Thymus (tissue), 11 donors: ENCODE results near the gene SPEM1. TPM values are rescaled to one million over a fixed set of nuclear protein-coding genes. Genes with fewer than 3 reads are reported as not detected.

Experiments
- DNase-seq, 9 donors: peaks; one replicate each; pipeline ENCODE4 v3.0.0-alpha.2; 2013; ENCODE audit warnings: low spot score in 9 of 9, low read depth in 6 of 9, missing footprints in 1 of 9
- H3K27ac ChIP-seq, 2 donors: one replicate each; pipeline ENCODE4 v1.5.1; 2013; ENCODE audit warnings: control low read depth in 1 of 2, low read depth in 1 of 2, low read length in 1 of 2, mild to moderate bottlenecking in 1 of 2, moderate library complexity in 1 of 2
- H3K27me3 ChIP-seq, 2 donors: one replicate each; pipeline ENCODE4 v1.5.1; 2013; ENCODE audit warnings: low read length in 1 of 2; ENCODE audit not compliant: control insufficient read depth in 2 of 2, insufficient read depth in 1 of 2
- H3K36me3 ChIP-seq, 2 donors: one replicate each; pipeline ENCODE4 v1.5.1; 2013; ENCODE audit warnings: low read length in 1 of 2, mild to moderate bottlenecking in 1 of 2, moderate library complexity in 1 of 2; ENCODE audit not compliant: control insufficient read depth in 2 of 2, insufficient read depth in 2 of 2
- H3K4me1 ChIP-seq, 2 donors: one replicate each; pipeline ENCODE4 v1.5.1; 2013; ENCODE audit warnings: low read length in 2 of 2; ENCODE audit not compliant: control insufficient read depth in 2 of 2, insufficient read depth in 2 of 2
- H3K4me3 ChIP-seq, 2 donors: one replicate each; pipeline ENCODE4 v1.5.1; 2013; ENCODE audit warnings: low read length in 2 of 2, control low read depth in 1 of 2, mild to moderate bottlenecking in 1 of 2
- H3K9me3 ChIP-seq, 2 donors: one replicate each; pipeline ENCODE4 v1.5.1; 2013; ENCODE audit warnings: low read length in 1 of 2, mild to moderate bottlenecking in 1 of 2; ENCODE audit not compliant: control insufficient read depth in 2 of 2, insufficient read depth in 1 of 2
- WGBS: extraction: QIAGEN DNeasy Blood & Tissue Kit; methylation state at CpG from one replicate; pipeline ENCODE4 v1.1.7; 2013; 5-methylcytosine and 5-hydroxymethylcytosine counted together
- polyA plus RNA-seq: library from polyadenylated mRNA; stranded (reverse); fragments of 200-250 nt; gene quantifications from one replicate; pipeline ENCODE4 v1.2.3, GENCODE V29; 2013
- total RNA-seq: library from RNA; stranded (reverse); fragments of 120-200 nt; gene quantifications from one replicate; pipeline ENCODE4 v1.2.4, GENCODE V29; 2013
- donor health status: healthy.

Gene SPEM1
- total and polyA plus RNA-seq, 2 donors, result not detected

DNA sequence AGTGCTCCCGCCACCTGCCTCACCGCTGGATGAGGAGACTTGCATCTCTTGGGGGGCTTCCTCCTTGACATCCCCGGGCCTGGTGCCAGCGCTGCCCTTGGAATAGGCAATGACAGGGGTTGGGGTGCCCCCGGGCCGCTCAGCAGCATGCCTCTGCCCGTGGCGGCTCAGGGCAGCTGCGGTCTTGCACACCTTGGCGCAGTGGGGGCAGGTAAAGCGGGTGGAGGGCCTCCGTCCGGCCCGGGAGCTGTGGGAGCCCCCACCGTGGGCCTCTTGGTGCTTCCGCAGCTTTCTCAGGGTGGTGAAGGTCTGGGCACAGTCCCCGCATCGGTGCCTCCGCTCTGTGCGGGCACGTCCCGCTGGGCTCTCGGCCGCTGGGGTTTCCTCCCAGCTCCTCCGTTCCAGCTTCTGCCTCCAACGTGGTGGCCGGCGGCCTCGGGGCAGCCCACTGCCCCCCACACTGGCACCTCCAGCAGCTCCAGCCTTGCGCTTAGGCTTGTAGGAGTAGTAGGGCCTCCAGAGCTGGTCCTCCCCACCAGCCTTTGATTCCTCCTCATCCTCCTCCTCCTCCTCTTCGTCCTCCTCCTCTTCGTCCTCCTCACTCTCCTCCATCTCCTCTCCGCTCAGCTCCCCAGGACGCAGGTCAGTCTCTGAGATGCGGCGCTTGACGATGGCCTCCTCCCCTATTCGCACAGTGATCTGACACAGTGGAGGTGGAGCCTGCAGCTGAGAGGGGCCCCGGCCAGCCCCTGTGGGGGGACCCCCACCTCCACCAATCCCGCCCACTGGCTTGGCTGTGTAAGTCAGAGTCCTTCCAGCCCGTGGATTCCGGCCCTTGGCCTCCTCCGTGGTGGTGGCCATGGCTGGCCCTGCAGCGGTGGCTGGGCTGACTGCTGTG lies 42.6 kb downstream of the SPEM1 start:
- Histone ChIP-seq H3K27ac (no peak overlapping the region), H3K4me3 (no peak overlapping the region), H3K27me3 (no peaks in the 10 kb centered on the region), H3K9me3 (no peaks in the 10 kb centered on the region), H3K36me3 (peaks cover 44 to 53% of the 10 kb centered on the region in 2 donors), H3K4me1 (peaks cover 0 to 13% of the 10 kb centered on the region in 2 donors)
- WGBS, result 97% methylated on average over 44 of the region's 44 CpGs
- no peak for DNase-seq

DNA sequence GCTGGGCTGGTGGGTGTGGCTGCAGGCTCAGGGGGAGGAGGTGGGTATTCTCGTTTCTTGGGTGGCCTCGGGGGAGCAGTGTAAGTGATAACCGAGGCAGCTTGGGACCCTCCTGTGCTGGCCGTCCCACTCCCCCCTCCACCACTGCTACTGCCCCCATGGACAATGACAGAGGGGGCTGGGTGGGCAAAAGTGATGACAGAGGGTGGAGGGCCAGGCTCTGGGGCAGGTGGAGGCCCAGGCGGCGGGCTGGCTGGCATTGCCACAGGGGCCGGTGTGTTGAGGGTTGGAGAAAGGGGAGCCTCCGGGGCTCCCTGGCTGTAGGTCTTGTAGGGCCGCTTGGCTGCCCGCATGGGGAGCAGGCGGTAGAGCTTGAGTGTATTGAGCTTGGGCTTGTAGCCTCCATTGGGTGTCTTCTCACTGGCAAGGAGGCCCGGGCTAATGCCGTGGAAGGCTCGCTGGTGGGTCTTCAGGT lies 43.3 kb downstream of the SPEM1 start:
- no peak for DNase-seq
- WGBS, result 97% methylated on average over 14 of the region's 14 CpGs
- H3K27ac ChIP-seq, result peak overlapping the region in 1 of 2 donors; percentile 62
- H3K36me3 ChIP-seq, result peaks cover 44 to 56% of the 10 kb centered on the region in 2 donors
- H3K27me3 ChIP-seq, result no peaks in the 10 kb centered on the region
- H3K9me3 ChIP-seq, result no peaks in the 10 kb centered on the region
- H3K4me3 ChIP-seq, result no peak overlapping the region
- peaks cover 0 to 15% of the 10 kb centered on the region in 2 donors for H3K4me1 ChIP-seq

DNA sequence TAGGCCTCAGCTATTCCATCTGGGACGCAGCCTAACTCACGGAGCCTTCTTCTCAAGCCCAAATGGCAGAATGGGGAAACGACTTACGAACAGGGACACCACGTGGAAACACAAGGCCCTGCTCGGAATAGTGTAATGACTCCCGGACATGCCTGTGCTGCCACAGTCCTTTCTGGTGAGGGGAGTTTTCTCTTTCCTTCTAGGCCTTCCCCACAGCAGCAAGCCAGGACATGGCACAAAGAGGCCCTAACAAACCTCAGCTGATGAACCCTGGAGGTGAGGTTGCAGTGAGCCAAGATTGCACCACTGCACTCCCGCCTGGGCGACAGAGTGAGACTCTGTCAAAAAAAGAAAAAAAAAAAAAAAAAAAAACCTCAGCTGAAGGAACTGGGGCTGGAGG lies 44.0 kb downstream of the SPEM1 start:
- WGBS, result 98% methylated on average over 9 of the region's 9 CpGs
- Histone ChIP-seq H3K27me3 (no peaks in the 10 kb centered on the region), H3K36me3 (peaks cover 44 to 56% of the 10 kb centered on the region in 2 donors), H3K4me1 (peaks cover 0 to 15% of the 10 kb centered on the region in 2 donors), H3K9me3 (no peaks in the 10 kb centered on the region), H3K4me3 (no peak overlapping the region), H3K27ac (peak overlapping the region in 1 of 2 donors; percentile 62)
- DNase-seq, result no peak

DNA sequence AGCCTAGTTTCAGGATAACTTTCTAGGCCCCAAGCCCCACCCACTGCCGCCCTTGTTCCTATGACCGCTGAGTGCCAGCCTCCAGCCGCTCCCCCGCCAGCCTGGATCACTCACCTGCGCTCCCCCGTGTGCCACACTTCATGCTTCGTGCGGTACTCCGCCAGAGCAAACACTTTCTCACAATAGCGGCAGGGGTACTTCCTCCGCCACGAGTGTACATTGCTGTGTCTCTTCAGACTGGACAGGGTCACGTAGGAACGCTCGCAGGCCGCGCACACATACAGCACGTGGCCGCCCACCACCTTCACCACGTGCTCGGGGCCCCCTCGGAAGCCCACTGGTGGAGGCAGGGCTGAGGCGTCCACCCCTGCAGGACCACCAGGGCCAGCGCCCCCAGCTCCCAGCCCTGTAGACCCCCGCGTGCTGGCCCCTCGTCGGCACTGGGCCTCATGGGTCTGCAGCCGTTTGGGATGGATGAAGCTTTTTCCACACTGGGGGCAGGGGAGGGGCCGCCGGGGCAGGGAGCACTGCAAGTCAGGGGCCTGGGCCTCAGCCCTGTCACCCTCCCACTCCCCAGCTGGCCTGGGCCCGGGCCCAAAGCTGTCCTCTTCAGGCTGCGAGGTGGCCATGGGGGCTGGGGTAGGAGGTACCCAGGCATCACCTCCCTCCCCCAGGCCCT lies 45.6 kb downstream of the SPEM1 start:
- Histone ChIP-seq H3K9me3 (no peaks in the 10 kb centered on the region), H3K27me3 (no peaks in the 10 kb centered on the region), H3K4me1 (peaks cover 0 to 15% of the 10 kb centered on the region in 2 donors), H3K36me3 (peaks cover 44 to 53% of the 10 kb centered on the region in 2 donors), H3K4me3 (no peak overlapping the region), H3K27ac (no peak overlapping the region)
- 97% methylated on average over 33 of the region's 33 CpGs for WGBS
- DNase-seq, result no peak

DNA sequence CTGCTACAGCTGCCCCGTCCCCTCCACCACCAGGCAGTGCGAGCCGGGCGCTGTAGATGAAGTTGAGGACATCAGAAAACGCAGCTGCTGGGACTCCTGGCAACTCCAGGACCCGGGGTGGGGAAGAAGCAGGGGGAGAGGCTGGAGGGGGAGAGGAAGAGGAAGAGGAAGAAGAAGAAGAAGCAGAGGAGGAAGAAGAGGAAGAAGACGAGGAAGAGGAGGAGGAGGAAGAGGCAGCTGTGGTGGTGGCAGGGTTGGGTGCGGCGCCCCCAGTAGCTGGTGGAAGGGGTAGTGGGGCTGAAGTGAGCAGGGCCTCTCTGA lies 46.2 kb downstream of the SPEM1 start:
- Histone ChIP-seq H3K9me3 (no peaks in the 10 kb centered on the region), H3K36me3 (peaks cover 44 to 49% of the 10 kb centered on the region in 2 donors), H3K4me3 (no peak overlapping the region), H3K4me1 (peaks cover 0 to 15% of the 10 kb centered on the region in 2 donors), H3K27ac (peak overlapping the region in 1 of 2 donors; percentile 27), H3K27me3 (no peaks in the 10 kb centered on the region)
- WGBS, result 97% methylated on average over 9 of the region's 9 CpGs
- DNase-seq, result no peak

DNA sequence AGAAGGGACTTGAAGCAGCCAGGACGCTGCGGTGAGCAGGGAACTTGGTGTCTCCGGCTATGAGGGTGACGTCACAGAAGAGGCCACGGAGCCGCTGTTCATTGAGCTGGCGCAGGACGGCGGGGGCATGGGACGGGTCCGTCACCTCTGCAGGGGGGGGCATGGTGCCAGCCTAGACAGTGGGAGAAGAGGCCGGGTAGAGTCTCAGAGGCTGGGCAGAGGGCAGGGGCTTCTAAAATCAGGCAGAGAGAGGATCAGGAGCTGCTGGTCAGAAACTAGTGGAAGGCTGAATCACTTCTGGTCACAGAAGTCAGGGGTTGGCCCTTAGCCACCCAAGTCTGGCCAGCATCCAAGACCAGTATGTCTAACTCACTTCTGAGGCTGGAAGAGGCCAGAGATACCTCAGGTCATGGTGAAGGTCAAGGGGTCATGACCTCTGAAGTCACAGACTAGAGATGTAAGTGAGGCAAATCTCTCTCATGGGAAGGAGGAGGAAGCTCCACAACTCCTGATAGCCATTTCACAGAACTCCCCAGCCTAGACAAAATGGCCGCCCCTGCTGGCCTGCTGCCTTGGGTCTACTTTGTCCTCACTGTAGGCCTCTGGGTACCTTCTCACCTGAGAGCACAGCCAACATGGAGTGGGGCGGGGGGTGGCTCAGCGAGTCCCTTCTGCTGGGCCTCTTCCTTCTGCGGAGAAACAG lies 46.7 kb downstream of the SPEM1 start:
- peaks cover 44 to 48% of the 10 kb centered on the region in 2 donors for H3K36me3 ChIP-seq
- no peak for DNase-seq
- no peaks in the 10 kb centered on the region for H3K27me3 ChIP-seq
- H3K4me3 ChIP-seq, result no peak overlapping the region
- 92% methylated on average over 16 of the region's 16 CpGs for WGBS
- H3K4me1 ChIP-seq, result peaks cover 0 to 16% of the 10 kb centered on the region in 2 donors
- H3K9me3 ChIP-seq, result no peaks in the 10 kb centered on the region
- peak overlapping the region; percentile 48 to 64 for H3K27ac ChIP-seq

DNA sequence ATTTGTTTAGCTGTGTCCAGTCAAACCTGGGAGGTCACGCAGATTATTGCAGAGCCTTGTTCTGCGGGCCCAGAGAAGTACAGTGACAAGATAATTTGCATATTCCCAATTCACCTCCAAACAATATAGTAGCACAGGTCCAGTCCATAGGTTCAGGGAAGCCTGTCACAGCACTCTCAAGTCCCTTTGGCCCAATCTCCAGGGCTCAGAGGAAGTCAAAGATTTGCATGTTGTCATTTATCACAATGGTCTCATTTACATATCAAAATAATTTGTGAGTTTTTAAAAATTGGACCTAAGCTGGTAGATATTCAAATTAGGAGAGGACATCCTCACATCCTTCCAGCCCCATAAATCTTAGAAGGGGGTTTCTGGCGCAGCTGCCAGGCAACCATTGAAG lies 47.4 kb downstream of the SPEM1 start:
- Histone ChIP-seq H3K27ac (peak overlapping the region; percentile 48 to 64), H3K36me3 (peaks cover 37 to 41% of the 10 kb centered on the region in 2 donors), H3K4me3 (no peak overlapping the region), H3K9me3 (no peaks in the 10 kb centered on the region), H3K4me1 (peaks cover 0 to 18% of the 10 kb centered on the region in 2 donors), H3K27me3 (no peaks in the 10 kb centered on the region)
- DNase-seq, result no peak
- WGBS, result 94% methylated on average over 3 of the region's 3 CpGs

DNA sequence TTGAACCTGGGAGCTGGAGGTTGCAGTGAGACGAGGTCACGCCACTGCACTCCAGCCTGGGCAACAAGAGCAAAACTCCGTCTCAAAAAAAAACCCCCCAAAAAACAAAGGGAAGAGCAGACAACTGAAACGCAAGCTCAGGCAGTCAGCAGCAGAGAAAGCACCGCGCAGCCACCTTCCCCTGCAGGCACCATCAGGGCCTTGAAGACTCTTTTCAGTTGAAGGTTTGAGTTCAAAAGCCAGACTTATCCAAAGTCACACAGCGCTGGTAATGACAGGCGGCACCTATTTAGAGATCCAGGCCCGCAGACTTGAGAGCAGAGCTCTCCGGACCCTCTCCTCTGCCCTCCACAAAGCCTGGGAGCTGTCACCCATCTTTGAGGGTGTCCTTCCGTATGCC lies 48.2 kb downstream of the SPEM1 start:
- H3K27me3 ChIP-seq, result no peaks in the 10 kb centered on the region
- H3K27ac ChIP-seq, result no peak overlapping the region
- H3K36me3 ChIP-seq, result peaks cover 29 to 33% of the 10 kb centered on the region in 2 donors
- 98% methylated on average over 11 of the region's 11 CpGs for WGBS
- peaks cover 0 to 18% of the 10 kb centered on the region in 2 donors for H3K4me1 ChIP-seq
- no peak for DNase-seq
- no peaks in the 10 kb centered on the region for H3K9me3 ChIP-seq
- H3K4me3 ChIP-seq, result no peak overlapping the region
